GM12878 (cell line): ENCODE data around the gene EPHA4. TPM values are rescaled to one million over a fixed set of nuclear protein-coding genes. Genes with fewer than 3 reads are reported as not detected.

Experiments used
- ATAC-seq: fragments of 200-7000 bp; cut with Tn5 transposase; 3 replicates; pipeline ENCODE4 v1.9.1; 2020; ENCODE audit warnings: mild to moderate bottlenecking, moderate library complexity
- BruUV-seq: library from RNA; stranded (reverse); fragments of 400-500 nt; replicated peaks from 2 replicates; lab custom pipeline; 2021; lab: Mats Ljungman, UMichigan
- CTCF ChIA-PET: fragments of 300-600 bp; sonication (Branson Sonifier 250); formaldehyde crosslinking; extraction: SDS; loops from one replicate; lab custom pipeline; 2021; ENCODE audit warnings: inconsistent platforms; lab: Yijun Ruan, JAX
- POLR2A ChIA-PET: fragments of 350-600 bp; formaldehyde crosslinking; extraction: SDS; loops from one replicate; lab custom pipeline; 2021; ENCODE audit warnings: inconsistent platforms; lab: Charles Lee
- RAD21 ChIA-PET: fragments of 300-600 bp; sonication (Branson Sonifier 250); formaldehyde crosslinking; loops from one replicate; lab custom pipeline; 2023; ENCODE audit warnings: antibody characterized with exemption; ENCODE audit not compliant: unreplicated experiment; lab: Charles Lee
- SMC1A ChIA-PET: fragments of 300-600 bp; sonication (Branson Sonifier 250); formaldehyde crosslinking; loops from one replicate; lab custom pipeline; 2023; ENCODE audit not compliant: unreplicated experiment, uncharacterized antibody; lab: Charles Lee
- DNase-seq: peaks from one replicate; pipeline ENCODE4 v3.0.0-alpha.2; 2011; ENCODE audit warnings: low read depth, low spot score
- FAIRE-seq: peaks from 3 replicates; lab custom pipeline; 2011; peaks lifted over from hg19 to GRCh38; lab: Jason Lieb, UNC
- H2AFZ ChIP-seq: 2 replicates; pipeline ENCODE4 v1.6.0; 2011; ENCODE audit warnings: low read depth, low read length, control low read depth; ENCODE audit not compliant: control insufficient read depth
- H3K27ac ChIP-seq: 2 replicates; pipeline ENCODE4 v1.5.1; 2011; ENCODE audit warnings: control low read depth; ENCODE audit not compliant: control insufficient read depth, insufficient read depth
- H3K27me3 ChIP-seq, 2 experiments: replicated peaks in 1 of 2; 2 replicates each; pipeline versions ENCODE4 v1.6.0 to v1.6.1; 2011; ENCODE audit warnings: low read length in 1 of 2; ENCODE audit not compliant: control insufficient read depth in 2 of 2, insufficient read depth in 2 of 2
- H3K36me3 ChIP-seq, 2 experiments: 2 replicates each; pipeline ENCODE4 v1.5.1; 2011; ENCODE audit warnings: low read length in 1 of 2; ENCODE audit not compliant: control insufficient read depth in 2 of 2, insufficient read depth in 2 of 2
- H3K4me1 ChIP-seq: 2 replicates; pipeline ENCODE4 v1.6.1; 2011; ENCODE audit warnings: mild to moderate bottlenecking, low read length, moderate library complexity, mixed read lengths; ENCODE audit not compliant: control insufficient read depth, insufficient read depth
- H3K4me2 ChIP-seq: 2 replicates; pipeline ENCODE4 v1.6.0; 2011; ENCODE audit warnings: control low read depth; ENCODE audit not compliant: control insufficient read depth, insufficient read depth
- H3K4me3 ChIP-seq: fragments of 200-600 bp; sonication (generic); 2 replicates; pipeline ENCODE4 v1.5.1; 2016
- H3K79me2 ChIP-seq: 2 replicates; pipeline ENCODE4 v1.6.0; 2011; ENCODE audit warnings: low read length; ENCODE audit not compliant: control insufficient read depth, insufficient read depth
- H3K9ac ChIP-seq: 2 replicates; pipeline ENCODE4 v1.8.0; 2011; ENCODE audit warnings: low read length, control low read depth, mixed read lengths; ENCODE audit not compliant: control insufficient read depth, insufficient read depth
- H3K9me3 ChIP-seq: replicated peaks from 3 replicates; pipeline ENCODE4 v1.5.1; 2011; ENCODE audit warnings: mild to moderate bottlenecking, low read length; ENCODE audit not compliant: control insufficient read depth, insufficient read depth
- H4K20me1 ChIP-seq: 2 replicates; pipeline ENCODE4 v1.6.0; 2011; ENCODE audit not compliant: control insufficient read depth, insufficient read depth
- KLF5 ChIP-seq: fragments of 450-650 bp; IDR thresholded peaks from 2 replicates; pipeline ENCODE4 v1.6.1; 2014; ENCODE audit warnings: mild to moderate bottlenecking; ENCODE audit not compliant: partially characterized antibody
- MTA2 ChIP-seq: fragments of 450-650 bp; IDR thresholded peaks from 2 replicates; pipeline ENCODE4 v1.6.1; 2016; ENCODE audit warnings: low read depth, mild to moderate bottlenecking, moderate library complexity
- MTA3 ChIP-seq: IDR thresholded peaks from 2 replicates; pipeline ENCODE4 v1.6.1; 2012; ENCODE audit warnings: low read length, inconsistent platforms, borderline replicate concordance
- NBN ChIP-seq: fragments of 450-650 bp; IDR thresholded peaks from 2 replicates; pipeline ENCODE4 v1.6.1; 2016
- NFXL1 ChIP-seq: fragments of 450-650 bp; IDR thresholded peaks from 2 replicates; pipeline ENCODE4 v1.6.1; 2017; ENCODE audit warnings: antibody characterized with exemption, mild to moderate bottlenecking, borderline replicate concordance
- NRF1 ChIP-seq: conservative IDR thresholded peaks from 2 replicates; pipeline ENCODE4 v1.6.1; 2011; ENCODE audit warnings: mild to moderate bottlenecking, low read depth, low read length, improper control_type of control experiment
- SKIL ChIP-seq: fragments of 450-650 bp; IDR thresholded peaks from 2 replicates; pipeline ENCODE4 v1.6.1; 2017; ENCODE audit warnings: mild to moderate bottlenecking, low read depth, inconsistent platforms; ENCODE audit not compliant: poor library complexity, severe bottlenecking
- SMAD5 ChIP-seq: IDR thresholded peaks from 2 replicates; pipeline ENCODE4 v1.6.1; 2016; ENCODE audit warnings: antibody characterized with exemption, low read depth
- SMC3 ChIP-seq: IDR thresholded peaks from 2 replicates; pipeline ENCODE4 v1.6.1; 2011; ENCODE audit warnings: low read length, improper control_type of control experiment, borderline replicate concordance
- ZNF207 ChIP-seq: fragments of 450-650 bp; IDR thresholded peaks from 2 replicates; pipeline ENCODE4 v1.6.1; 2014; ENCODE audit warnings: antibody characterized with exemption, mild to moderate bottlenecking, borderline replicate concordance
- WGBS: methylation state at CpG from one replicate; pipeline ENCODE4 v1.1.6; 2016; ENCODE audit warnings: low lambda C conversion rate; ENCODE audit not compliant: insufficient replicate concordance, insufficient coverage; ENCODE audit errors: missing lambda C conversion rate; 5-methylcytosine and 5-hydroxymethylcytosine counted together
- in situ Hi-C: fragments of 300-500 bp; cut with MboI; formaldehyde crosslinking; loops from 9 replicates; pipeline ENCODE4 v1.14.3; 2018; ENCODE audit warnings: mixed read lengths
- intact Hi-C: fragments of 100-400 bp; cut with micrococcal nuclease; formaldehyde crosslinking; loops from one replicate; pipeline ENCODE4 v1.14.2; 2022; ENCODE audit not compliant: unreplicated experiment
- polyA plus RNA-seq, 11 experiments: library from polyadenylated mRNA; depleted of rRNA in 4 of 11; unstranded in 6 of 11; stranded (reverse) in 5 of 11; fragments of >200 nt; fragmentation: Nextera tagmentation in 4 of 11; fragmentation: Illumina TruSeq in 1 of 11; extraction: Ambion mirVana in 4 of 11; extraction: Trizol in 1 of 11; gene quantifications; 1 replicate in 1 of 11; 2 replicates in 10 of 11; pipeline versions ENCODE4 v1.2.1 to v1.2.3, GENCODE V29; 2011 to 2016; ENCODE audit warnings: inconsistent platforms in 2 of 11, missing spikeins in 2 of 11, low read depth in 1 of 11
- total RNA-seq, 4 experiments: library from RNA; depleted of rRNA in 3 of 4; stranded (reverse); fragments of >200 nt in 3 of 4; fragmentation: Illumina TruSeq in 1 of 4; extraction: Trizol in 1 of 4; gene quantifications; 2 replicates each; pipeline versions ENCODE4 v1.2.1 to v1.2.3, GENCODE V29; 2013 to 2021
- TF ChIP-seq, protein P1 (sequence below): fragments of 150-350 bp; IDR thresholded peaks from 2 replicates; pipeline ENCODE4 v1.6.1; 2014; ENCODE audit warnings: mild to moderate bottlenecking, low read depth, low read length

EPHA4 gene
- total and polyA plus RNA-seq, 10 of the 15 experiments (the other 5 are each of a cell fraction or from before 2014, with no cell fraction given), result 0.06 to 1.5 (median 0.33) TPM; not detected in 1

- no peak for TF ChIP-seq SKIL
- TF ChIP-seq NRF1, result no peak
- TF ChIP-seq SMAD5, result no peak
- TF ChIP-seq SMC3, result no peak
- TF ChIP-seq MTA3, result no peak
Measured at GRCh38 chr2:221546505-221547225, 25.4 kb downstream of the EPHA4 start (continued).

- no peak for TF ChIP-seq ZNF207
- no peak for TF ChIP-seq MTA2
- TF ChIP-seq NBN, result no peak
- TF ChIP-seq, protein P1, sequence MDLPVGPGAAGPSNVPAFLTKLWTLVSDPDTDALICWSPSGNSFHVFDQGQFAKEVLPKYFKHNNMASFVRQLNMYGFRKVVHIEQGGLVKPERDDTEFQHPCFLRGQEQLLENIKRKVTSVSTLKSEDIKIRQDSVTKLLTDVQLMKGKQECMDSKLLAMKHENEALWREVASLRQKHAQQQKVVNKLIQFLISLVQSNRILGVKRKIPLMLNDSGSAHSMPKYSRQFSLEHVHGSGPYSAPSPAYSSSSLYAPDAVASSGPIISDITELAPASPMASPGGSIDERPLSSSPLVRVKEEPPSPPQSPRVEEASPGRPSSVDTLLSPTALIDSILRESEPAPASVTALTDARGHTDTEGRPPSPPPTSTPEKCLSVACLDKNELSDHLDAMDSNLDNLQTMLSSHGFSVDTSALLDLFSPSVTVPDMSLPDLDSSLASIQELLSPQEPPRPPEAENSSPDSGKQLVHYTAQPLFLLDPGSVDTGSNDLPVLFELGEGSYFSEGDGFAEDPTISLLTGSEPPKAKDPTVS, result no peak
- no peak for TF ChIP-seq NFXL1
- no peak for TF ChIP-seq KLF5
- TF ChIP-seq NRF1, result no peak
- no peaks in the 10 kb centered on the region for H4K20me1 ChIP-seq
Measured at GRCh38 chr2:221541131-221541735, 30.9 kb downstream of the EPHA4 start.

More at GRCh38 chr2:221541131-221541735, 30.9 kb downstream of the EPHA4 start:
- H3K79me2 ChIP-seq, result no peaks in the 10 kb centered on the region
- BruUV-seq, result no TSS peak
- no peak overlapping the region for H2AFZ ChIP-seq
- peak; percentile 68 for ATAC-seq
- intact Hi-C loops (no loop called here), in situ Hi-C loops (no loop called here)
- ChIA-PET RAD21 (no interaction called here), POLR2A (no interaction called here), CTCF (interaction anchor here (0.9 kb wide), 1 partner anchor 16 kb away, joined by 3 read pairs; no protein-coding TSS in a partner anchor), SMC1A (interaction anchor here (0.8 kb wide), 1 partner anchor 178 kb away, joined by 3 read pairs; no protein-coding TSS in a partner anchor)
- no peak for DNase-seq
- no peak for FAIRE-seq
- H3K27ac ChIP-seq, result no peak overlapping the region
- no peaks in the 10 kb centered on the region for H3K4me1 ChIP-seq
- no peak overlapping the region for H3K4me3 ChIP-seq
- no peaks in the 10 kb centered on the region for H3K27me3 ChIP-seq
- 4% methylated on average over 6 of the region's 6 CpGs for WGBS
- H3K36me3 ChIP-seq, result no peaks in the 10 kb centered on the region
- H3K4me2 ChIP-seq, result no peak overlapping the region
- H3K9ac ChIP-seq, result no peak overlapping the region
- no peaks in the 10 kb centered on the region for H3K9me3 ChIP-seq
